Measurements from ENCODE around the gene UBTF.

UBTF gene

DNA sequence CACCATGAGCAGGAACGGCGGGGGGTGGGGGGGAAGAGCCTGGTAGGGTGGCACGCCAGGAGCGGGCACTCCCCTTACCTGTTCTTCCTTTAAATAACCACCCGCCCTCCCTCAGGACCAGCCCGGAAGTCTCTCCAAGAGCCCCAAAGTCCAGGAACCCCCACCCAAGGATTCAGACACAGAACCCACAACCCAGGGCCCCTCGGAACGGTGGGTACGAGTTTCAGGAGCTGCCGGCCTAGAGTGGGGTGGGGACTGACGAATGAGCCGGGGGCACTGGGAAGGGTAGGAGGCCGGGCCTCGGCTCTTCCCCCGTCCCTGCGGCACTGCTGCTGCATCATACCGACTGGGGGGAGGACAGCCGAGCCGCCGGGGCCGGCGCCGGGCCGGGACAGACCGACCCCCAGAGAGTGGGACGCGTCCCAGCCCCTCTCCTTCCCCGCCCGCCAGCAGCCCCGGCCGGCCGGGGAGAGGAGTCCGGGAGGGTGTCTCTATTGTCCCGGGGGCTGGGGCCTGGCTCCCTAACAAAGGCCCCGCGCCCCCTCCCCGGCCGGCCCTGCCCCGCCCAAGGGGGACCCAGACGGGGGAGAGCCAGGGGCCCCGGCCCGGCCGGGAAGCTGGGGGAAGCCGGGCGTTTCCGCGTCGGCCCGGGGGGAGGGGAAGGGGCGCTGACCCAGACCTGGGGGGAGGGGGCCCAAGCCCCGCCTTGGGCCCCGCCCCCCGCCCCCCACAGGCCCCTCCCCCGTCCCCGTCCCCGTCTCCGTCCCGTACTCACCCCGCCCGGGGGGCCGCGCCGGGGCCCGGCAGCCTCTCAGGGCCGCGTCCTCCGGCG lies 20.5 kb downstream of the UBTF start:
- DNase-seq (ENCODE audit: low spot score), result peak; percentile 63

DNA sequence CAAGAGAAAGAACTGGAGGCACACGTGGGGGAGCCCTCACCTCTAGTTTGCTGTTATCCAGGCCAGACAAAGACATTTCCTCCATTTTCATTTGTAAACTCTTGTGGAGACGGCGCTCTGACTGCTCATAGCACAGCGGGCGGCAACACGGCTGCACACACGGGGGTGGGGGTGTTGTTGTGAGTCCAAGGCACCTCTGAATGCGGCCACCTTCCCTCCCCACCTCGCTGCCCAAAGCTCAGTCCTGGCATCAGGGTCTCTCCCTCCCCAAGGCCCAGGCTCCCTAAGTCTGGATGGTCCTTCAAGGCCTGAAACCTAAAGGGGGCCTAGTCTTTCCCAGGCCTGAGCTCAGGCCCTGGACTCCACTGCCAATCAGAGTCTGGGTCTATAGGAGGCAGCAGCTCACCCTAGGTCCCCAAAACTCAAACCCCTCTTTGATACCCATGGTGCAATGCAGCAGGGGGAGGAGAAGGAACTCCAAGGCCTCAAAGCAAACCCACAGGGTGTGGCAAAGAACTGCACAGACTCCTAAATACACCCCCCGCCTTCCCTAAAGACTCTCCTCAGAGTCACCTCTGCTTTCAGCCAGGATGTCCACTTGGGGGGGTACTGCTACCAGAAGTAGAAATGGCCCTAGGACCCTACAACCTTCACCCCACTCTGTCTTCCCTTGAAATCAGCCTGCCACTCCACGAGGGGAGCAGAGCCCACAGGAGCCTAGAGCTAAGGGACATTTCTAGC lies 21.3 kb downstream of the UBTF start:
- peak; percentile 75 for DNase-seq (ENCODE audit: low spot score)

DNA sequence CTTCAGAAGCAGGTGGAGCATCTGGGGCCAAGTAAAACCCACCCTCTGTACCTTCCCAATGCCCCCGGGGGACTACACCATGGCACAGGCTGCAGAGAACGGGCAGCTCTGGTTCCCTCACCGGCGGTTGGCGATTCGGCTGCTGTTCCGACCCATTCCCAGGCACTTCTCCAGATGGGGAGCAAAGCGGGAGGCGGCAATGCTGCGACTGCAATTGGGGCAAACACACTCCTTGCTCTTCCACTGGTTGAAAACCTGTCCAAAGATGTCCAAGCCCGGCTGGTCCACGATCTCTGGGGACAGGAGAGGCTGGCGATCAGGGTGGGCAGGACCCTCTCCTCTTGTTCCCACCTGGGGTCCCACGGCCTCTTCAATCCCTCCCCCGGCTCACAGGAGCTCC lies 22.4 kb downstream of the UBTF start:
- no peak for DNase-seq (ENCODE audit: low spot score)

DNA sequence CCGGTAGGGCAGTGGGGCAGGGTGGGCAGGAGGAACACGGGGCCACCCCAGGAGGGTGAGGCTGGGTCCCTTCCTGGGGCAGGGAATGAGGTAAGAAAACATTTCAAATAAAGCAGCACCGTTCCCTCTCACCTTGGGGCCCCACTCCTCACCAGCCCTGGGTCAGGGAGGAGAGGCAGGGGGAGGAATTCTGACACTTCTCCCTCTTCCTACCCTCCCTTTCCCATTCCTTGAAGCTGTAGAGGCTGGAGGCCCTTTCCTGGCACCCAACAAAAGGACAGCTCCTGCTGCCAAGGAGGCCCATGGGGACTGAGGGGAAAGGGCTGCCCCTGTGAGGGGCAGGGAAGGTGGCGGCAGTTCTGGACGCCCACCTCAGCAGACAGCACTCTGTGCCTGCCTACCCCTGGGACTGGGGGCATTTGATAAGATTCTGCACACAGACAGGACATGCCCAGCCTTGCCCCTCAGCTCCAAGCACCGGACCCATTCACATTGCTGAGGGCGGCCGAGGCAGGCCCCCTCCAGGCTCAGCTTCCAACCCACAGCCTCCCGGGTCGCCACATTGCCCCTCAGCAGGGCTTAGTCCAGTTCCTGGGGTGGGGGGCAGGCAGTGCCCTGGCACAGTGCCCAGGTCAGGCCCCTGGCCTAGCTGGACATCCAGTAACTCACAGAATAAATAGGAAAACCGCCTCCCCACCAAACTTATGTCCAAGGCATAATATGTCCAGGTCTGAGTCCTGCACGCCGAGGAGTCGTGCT lies 26.0 kb downstream of the UBTF start:
- no peak for DNase-seq (ENCODE audit: low spot score)

DNA sequence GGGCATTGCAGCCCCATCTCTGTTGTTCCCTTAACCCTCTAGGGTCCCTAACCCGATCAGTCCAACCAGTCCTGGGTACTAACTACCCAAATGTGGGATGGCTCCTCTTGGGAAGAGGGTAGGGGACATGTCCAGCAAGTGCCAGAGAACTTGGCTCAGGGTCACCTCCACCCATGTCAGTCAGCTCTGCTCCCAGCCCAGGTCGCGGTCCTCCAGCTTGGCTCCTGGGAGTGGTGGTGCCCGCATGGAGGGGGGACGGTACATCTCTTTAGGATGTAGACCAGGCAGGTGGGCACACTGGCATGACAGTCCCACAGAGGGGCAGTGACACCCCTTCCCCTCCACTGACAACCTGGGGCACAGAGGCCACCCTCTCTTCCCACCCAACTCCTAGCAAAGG lies 26.7 kb downstream of the UBTF start:
- no peak for DNase-seq (ENCODE audit: low spot score)

DNA sequence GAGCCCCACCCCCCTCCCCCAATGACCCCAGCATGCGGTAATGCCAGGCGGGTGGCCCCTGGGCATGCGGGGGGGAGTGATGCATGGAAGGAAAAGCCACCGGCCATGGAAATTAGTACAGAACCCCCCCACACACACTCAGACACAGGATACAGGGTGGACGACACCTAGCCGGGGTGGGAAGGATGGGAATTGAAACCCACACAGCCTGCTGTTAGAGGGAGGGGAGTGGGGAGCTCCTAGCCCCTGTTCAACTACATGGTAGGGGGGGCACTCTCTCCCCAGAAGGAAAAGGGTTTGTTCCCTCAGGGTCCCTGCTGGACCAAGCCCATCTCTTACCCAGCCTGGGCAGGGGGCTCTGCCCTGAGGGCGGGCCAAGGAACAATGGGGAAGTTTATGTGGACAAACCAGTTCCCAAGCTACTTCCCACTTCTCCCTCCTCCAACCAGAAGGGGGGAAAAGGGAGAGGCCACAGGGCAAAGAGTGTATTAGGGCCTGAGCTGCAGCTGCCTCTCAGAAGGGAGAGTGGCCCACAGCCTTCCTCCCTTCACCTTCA lies 27.5 kb downstream of the UBTF start:
- no peak for DNase-seq (ENCODE audit: low spot score)

DNA sequence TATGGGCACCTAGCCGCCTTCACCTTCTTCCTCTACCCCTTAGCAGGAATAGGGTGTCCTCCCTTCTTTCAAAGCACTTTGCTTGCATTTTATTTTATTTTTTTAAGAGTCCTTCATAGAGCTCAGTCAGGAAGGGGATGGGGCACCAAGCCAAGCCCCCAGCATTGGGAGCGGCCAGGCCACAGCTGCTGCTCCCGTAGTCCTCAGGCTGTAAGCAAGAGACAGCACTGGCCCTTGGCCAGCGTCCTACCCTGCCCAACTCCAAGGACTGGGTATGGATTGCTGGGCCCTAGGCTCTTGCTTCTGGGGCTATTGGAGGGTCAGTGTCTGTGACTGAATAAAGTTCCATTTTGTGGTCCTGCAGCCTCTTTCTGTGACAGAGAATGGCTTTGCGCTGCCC lies 28.1 kb downstream of the UBTF start:
- DNase-seq (ENCODE audit: low spot score), result no peak

DNA sequence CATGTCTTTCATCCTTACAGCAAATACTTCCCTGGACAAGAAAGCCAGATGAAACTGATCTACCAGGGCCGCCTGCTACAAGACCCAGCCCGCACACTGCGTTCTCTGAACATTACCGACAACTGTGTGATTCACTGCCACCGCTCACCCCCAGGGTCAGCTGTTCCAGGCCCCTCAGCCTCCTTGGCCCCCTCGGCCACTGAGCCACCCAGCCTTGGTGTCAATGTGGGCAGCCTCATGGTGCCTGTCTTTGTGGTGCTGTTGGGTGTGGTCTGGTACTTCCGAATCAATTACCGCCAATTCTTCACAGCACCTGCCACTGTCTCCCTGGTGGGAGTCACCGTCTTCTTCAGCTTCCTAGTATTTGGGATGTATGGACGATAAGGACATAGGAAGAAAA lies 29.0 kb downstream of the UBTF start:
- DNase-seq (ENCODE audit: low spot score), result no peak

DNA sequence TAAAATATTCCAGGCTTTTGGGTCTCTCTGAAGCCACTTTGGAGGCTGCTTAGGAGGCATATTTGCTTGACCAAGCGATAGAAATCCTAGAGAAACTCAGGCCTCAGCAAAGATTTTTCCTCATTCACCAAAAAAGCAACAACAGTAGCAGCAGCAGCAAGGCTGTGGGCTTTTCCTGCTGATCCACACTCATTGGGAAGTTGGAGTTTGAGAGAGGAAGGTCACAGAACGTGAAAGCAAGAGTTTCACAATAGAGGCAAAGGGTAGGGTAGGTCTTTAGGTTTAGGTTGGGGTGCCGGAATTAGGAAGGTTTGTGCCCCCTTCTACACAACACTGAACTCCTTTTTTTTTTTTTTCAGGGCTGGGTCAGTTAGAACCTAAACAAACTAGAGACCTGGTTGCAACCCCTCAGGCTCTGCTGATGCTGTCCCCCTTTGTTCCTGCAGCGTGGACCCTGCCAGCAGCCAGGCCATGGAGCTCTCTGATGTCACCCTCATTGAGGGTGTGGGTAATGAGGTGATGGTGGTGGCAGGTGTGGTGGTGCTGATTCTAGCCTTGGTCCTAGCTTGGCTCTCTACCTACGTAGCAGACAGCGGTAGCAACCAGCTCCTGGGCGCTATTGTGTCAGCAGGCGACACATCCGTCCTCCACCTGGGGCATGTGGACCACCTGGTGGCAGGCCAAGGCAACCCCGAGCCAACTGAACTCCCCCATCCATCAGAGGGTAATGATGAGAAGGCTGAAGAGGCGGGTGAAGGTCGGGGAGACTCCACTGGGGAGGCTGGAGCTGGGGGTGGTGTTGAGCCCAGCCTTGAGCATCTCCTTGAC lies 30.7 kb downstream of the UBTF start:
- no peak for DNase-seq (ENCODE audit: low spot score)

DNA sequence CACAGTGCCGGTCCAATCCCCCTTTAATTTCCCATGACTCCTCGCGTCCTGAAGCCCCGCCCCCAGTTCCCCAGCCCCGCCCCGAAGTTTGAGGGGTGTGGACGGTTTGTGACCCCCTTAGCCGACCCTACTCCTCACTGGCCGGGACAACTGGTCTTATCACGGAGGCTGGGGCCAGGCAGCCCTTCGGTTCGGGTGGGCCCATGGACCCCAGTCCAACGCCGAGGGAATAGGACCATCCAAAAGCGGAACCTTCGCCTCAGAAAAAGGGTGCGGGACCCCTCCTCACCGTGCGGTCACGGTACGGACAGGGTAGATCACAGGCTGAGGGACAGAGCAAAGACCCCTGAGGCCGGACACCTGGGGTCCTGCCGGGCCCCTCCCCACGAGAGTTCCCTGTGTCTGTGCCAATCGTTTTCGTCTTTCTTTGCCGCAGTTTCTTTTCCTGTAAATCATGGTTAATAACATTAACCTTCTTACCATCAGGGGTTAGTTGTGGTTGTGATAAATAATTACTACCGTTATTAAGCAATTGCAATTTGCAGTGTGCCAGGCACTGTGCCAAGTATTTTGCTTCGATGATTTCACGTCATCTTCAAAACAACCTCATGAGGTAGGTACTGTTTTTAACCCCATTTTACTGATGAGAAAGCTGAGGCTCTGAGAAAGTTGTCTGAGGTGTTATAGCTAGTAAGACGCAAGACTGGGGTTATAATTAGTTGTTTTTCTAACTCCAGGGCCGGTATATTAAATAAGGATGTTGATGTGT lies 32.2 kb downstream of the UBTF start:
- no peak for DNase-seq (ENCODE audit: low spot score)

DNA sequence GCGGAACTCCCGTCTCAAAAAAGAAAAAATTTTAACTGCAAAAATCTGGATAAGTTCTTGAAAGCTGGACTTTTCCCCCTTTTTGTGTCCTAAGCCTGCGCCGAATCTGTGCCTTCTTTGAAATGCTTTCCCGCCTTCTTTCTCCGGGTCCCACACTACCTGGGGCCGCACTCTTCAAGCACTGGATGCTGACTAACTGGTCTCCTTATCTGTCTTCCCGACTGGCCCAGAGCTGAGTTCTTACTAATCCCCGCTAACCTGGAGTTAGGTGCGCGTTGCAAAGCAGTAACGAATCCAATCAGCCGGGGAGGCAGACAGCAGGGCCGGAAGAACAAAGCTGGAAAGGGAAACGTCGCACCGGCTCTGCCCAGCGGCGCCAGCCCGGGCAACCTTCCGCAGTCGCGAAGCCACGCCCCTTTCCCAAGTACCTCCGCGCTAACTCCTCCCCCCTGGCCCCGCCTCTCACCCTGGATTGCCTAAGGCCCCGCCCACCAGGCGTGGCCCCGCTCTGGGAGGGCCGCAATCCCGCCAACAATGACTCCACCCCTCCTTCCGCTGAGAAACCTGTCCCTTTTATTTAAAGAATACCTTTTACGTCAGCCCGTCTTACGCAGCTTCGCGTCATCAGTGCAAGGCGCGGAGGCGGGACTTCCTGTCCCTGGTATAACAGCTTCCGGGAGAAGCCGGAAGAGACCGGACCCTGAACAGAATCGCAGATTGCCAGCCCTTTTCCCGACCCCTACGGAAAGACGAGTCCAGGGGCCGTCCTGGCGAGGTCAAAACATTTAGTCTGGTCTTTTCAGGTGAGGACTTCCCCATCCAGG lies 33.0 kb downstream of the UBTF start, which contains the start of gene TMUB2:
Gene TMUB2 (plus strand): TSS at position 666 of the 824 bp plus-strand sequence. CDS start 737 bp downstream, outside the sequence.
- peak; percentile 99 for DNase-seq (ENCODE audit: low spot score)

DNA sequence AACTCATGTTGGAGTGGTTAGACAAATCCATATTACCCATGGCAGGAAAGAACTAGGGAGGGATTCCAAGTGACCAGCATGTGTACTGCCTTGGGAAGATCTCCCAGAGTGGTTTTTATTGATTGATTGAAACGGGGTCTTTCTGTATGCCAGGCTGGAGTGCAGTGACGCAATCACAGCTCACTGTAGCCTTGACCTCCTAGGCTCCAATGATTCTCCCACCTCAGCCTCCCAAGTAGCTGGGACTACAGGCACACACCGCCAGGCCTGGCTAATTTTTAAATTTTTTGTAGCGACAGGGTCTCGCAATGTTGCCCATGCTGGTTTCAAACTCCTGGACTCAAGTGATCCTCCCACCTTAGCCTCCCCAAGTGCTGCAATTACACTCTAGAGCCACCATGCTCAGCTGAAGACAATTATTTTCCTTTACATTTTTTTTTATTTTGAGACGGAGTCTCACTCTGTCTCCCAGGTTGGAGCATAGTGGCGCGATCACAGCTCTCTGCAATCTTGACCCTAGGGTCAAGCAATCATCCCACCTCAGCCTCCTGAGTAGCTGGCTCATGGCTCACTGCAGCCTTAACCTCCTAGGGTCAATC lies 35.2 kb downstream of the UBTF start:
- no peak for DNase-seq (ENCODE audit: low spot score)

DNA sequence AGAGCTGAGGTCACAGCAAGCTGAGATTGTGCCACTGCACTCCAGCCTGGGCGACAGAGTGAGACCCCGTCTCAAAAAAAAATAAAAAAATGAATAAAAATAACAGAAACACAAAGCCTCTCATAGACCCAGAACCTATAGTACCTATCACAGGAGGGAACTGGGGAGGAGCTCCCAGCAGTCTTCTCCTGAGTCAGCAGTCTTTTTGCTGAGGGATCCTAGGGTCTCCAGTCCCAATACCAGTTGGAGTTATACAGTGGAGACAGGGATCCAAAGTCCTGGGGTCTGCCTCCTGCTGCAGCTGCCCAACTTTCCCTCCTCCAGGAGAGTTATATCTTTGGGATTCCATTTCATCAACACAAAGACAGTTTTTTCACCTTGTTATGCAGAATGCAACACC lies 36.5 kb downstream of the UBTF start:
- DNase-seq (ENCODE audit: low spot score), result no peak

DNA sequence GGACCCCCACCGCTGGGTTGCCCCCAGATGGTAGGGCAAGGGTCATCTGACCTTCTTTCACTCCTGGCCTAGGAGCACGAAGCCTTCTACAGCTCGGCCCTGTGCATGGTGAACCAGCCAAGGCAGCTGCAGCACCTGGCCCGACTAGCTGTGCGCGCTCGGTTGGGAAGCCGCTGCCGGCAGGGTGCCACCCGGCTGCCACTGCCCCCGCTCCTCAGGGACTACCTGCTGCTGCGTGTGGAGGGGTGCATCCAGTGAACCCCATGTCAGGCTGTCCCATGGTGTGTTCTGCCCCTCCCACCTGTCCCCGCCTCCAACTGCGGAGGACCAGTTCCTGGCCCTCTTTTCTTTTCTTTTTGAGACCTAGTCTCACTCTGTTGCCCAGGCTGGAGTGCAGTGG lies 41.3 kb downstream of the UBTF start:
- DNase-seq (ENCODE audit: low spot score), result no peak

DNA sequence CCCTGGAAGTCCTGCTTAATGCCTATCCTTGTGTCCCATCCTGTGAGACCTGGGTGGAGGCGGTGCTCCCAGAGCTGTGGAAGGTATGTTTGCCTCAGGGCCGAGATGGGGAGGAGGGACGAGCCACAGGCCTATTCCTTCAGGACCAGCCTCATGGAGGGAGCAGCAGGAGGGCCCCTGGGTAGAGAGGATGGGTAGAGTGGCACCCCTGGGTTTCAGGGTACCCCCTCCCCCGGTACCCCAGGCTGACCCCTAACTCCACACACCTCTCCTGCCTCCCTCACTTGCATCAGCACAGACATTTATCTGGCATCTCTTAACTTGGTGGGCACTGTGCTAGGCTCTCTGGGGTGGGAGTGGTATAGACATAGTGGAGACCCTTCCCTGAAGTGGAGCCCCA lies 41.8 kb downstream of the UBTF start:
- DNase-seq (ENCODE audit: low spot score), result no peak

DNA sequence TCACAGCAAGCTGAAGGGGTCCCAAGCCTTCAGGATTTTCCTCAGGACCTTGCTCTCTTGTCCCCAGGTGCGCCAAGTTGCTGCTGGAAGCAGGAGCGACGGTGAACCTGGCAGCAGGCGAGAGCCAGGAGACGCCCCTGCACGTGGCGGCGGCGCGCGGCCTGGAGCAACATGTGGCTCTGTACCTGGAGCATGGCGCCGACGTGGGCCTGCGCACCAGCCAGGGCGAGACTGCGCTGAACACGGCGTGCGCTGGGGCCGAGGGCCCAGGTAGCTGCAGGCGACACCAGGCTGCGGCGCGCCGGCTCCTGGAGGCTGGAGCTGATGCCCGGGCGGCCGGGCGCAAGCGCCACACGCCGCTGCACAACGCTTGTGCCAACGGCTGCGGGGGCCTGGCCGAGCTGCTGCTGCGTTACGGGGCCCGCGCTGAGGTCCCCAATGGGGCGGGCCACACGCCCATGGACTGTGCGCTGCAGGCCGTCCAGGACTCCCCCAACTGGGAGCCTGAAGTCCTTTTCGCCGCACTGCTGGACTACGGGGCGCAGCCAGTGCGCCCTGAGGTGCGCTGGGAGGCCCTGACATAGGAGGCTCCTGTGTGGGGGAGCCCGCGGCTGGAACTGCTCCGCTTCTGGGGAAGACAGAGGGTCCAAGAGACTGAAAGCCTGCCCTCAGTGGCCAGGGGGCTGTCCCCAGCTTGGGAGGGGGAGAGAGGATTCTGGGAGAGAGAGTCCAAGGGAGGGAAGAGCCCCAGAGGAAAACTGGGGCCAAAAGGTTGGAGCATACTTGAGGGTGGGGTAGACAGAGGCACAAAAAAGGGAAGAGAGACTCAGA lies 42.6 kb downstream of the UBTF start:
- DNase-seq (ENCODE audit: low spot score), result no peak

DNA sequence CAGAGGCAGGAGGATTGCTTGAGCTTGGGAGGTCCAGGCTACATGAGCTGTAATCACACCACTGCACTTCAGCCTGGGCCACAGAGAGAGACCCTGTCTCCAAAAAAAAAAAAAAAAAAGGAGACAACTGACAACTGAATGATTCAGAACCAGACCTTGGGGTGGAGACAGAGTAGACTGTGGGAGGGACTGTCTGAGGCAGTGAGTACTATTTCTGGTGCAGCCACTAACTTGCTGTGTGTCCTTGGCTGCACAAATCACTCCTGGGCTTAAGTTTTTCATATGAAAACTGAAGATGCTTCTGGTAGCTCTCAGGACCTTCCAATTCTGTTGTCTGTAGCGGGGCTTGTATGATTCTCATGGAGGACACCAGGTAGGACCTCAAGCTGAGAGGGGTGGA lies 43.2 kb downstream of the UBTF start:
- no peak for DNase-seq (ENCODE audit: low spot score)

DNA sequence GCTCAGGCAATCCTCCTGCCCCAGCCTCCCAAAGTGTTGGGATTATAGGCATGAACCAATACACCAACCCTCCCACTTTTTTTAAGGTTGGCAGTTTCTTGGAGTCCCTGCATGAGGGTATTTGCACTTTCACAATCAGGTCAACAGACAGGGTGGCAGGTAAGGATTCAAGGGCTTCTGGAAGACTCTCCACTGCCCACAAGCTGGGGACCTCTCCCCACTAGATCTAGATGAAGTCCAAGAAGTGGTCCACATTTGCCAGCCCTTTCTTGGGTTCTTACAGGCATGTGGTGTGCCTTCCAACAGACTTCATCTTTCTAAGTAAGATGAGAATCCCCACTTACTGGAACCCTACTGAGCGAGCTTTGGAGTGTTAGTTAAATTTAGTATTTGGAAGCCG lies 45.0 kb downstream of the UBTF start:
- DNase-seq (ENCODE audit: low spot score), result no peak
